ENCODE measurements around the gene APOM.

DNA sequence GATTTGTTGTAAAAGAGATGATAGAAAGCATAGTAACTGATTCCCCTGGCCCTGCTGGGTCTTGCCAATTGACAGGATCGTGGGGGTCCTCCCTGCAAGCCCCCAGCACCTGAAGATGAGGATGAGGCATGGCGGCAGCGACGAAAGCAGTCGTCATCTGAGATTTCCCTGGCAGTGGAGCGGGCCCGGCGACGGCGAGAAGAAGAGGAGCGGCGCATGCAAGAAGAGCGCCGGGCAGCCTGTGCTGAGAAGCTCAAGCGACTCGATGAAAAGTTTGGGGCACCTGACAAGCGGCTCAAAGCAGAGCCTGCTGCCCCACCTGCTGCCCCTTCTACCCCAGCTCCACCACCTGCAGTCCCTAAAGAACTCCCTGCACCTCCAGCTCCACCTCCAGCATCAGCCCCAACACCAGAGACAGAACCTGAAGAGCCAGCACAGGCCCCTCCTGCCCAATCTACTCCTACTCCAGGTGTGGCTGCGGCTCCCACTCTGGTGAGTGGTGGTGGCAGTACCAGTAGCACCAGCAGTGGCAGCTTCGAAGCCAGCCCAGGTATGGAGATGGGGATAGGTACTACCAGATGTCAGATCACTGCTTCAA, 27.9 kb upstream of the APOM start:
- TF ChIP-seq POLR2A (IDR thresholded peaks at IDR 0.05) (no peak), EP300 (IDR thresholded peaks at IDR 0.05) (no peak)
- TF ChIP-seq, protein P1, sequence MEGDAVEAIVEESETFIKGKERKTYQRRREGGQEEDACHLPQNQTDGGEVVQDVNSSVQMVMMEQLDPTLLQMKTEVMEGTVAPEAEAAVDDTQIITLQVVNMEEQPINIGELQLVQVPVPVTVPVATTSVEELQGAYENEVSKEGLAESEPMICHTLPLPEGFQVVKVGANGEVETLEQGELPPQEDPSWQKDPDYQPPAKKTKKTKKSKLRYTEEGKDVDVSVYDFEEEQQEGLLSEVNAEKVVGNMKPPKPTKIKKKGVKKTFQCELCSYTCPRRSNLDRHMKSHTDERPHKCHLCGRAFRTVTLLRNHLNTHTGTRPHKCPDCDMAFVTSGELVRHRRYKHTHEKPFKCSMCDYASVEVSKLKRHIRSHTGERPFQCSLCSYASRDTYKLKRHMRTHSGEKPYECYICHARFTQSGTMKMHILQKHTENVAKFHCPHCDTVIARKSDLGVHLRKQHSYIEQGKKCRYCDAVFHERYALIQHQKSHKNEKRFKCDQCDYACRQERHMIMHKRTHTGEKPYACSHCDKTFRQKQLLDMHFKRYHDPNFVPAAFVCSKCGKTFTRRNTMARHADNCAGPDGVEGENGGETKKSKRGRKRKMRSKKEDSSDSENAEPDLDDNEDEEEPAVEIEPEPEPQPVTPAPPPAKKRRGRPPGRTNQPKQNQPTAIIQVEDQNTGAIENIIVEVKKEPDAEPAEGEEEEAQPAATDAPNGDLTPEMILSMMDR (IDR thresholded peaks at IDR 0.05) = no peak

All from ovary (tissue), 3 donors.